Measurements from ENCODE around the gene RBFOX2. TPM values are rescaled to one million over a fixed set of nuclear protein-coding genes. Genes with fewer than 3 reads are reported as not detected.
A peak's percentile ranks its signal among the peaks of the same experiment; 100 is the strongest.

Gene RBFOX2
- total RNA-seq, 1 donor from 2014 or later, result 64.1 TPM

DNA sequence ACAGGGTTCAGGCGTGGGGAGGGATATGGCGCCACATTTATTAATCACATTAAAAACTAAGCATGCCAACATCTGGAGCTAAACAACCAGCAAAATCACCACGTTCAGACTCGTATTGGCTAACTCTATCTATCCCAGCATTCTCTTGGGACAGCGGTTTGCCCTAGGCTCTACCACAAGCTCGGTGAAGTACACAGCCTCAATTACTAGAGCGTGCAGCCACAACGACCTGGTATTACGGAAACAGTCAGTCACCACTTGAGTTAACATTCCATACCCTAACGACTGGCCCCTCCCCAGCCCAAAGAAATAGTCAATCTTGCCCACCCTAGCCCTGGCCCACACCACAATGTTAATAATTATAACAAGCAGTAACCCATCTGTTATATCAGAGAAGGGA is 278.8 kb downstream of the RBFOX2 start:
- intact Hi-C loops (cut with DNase I), result loop anchor here (10.0 kb wide), 1 partner anchor 165 kb away; no protein-coding TSS in a partner anchor
- no peak for ATAC-seq
- H3K36me3 ChIP-seq, result peaks cover 18% of the 10 kb centered on the region

DNA sequence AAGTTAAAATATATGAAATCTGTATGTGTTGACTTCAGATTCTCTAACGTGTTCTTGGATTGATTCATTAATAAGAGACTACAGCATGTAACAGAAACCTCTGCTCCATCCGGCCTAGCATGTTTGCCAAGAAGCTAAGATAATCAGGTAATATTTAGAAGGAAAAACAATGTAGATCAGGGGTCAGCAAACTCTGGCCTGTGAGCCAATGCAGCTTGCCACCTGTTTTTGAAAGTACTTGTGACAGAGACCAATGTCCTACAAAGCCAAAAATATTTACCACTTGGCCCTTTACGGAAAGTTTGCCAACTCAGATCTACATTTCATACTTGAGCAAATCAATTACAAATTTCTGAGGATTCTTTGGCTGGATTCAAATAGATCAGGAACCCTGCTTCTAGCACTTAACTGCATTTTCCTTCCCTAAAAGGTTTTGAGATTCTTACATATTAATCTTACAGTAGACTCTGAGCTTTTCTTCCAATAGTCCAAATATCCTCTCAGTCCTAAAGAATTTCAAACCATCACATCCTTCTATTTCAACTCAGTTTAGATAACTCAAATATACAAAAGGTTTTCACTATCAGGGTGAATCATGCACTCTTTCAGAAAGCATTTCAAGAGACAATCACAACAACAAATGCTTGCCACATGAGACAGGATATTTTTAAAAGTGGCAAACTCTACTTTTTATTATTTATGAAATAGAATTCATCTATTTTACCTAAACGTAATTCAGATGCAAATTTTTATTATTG is 281.5 kb downstream of the RBFOX2 start:
- TF ChIP-seq, protein P1, sequence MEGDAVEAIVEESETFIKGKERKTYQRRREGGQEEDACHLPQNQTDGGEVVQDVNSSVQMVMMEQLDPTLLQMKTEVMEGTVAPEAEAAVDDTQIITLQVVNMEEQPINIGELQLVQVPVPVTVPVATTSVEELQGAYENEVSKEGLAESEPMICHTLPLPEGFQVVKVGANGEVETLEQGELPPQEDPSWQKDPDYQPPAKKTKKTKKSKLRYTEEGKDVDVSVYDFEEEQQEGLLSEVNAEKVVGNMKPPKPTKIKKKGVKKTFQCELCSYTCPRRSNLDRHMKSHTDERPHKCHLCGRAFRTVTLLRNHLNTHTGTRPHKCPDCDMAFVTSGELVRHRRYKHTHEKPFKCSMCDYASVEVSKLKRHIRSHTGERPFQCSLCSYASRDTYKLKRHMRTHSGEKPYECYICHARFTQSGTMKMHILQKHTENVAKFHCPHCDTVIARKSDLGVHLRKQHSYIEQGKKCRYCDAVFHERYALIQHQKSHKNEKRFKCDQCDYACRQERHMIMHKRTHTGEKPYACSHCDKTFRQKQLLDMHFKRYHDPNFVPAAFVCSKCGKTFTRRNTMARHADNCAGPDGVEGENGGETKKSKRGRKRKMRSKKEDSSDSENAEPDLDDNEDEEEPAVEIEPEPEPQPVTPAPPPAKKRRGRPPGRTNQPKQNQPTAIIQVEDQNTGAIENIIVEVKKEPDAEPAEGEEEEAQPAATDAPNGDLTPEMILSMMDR (IDR thresholded peaks at IDR 0.05), result no peak
- intact Hi-C loops (cut with DNase I), result no loop called here
- DNase-seq, result no peak
- H3K9me3 ChIP-seq, result no peaks in the 10 kb centered on the region
- H3K4me3 ChIP-seq, result no peak overlapping the region
- H3K27me3 ChIP-seq, result no peaks in the 10 kb centered on the region
- H3K4me1 ChIP-seq, result peaks cover under 1% of the 10 kb centered on the region
- H3K27ac ChIP-seq, result no peak overlapping the region
- H3K36me3 ChIP-seq, result peaks cover 27% of the 10 kb centered on the region
- no peak for ATAC-seq

More for the DNA sequence above, 278.8 kb downstream of the RBFOX2 start:
- no peaks in the 10 kb centered on the region for H3K9me3 ChIP-seq
- no peak overlapping the region for H3K4me3 ChIP-seq
- TF ChIP-seq, protein P1 (IDR thresholded peaks at IDR 0.05), result no peak
- H3K4me1 ChIP-seq, result peaks cover 8% of the 10 kb centered on the region
- no peak overlapping the region for H3K27ac ChIP-seq
- DNase-seq, result no peak
- no peaks in the 10 kb centered on the region for H3K27me3 ChIP-seq

DNA sequence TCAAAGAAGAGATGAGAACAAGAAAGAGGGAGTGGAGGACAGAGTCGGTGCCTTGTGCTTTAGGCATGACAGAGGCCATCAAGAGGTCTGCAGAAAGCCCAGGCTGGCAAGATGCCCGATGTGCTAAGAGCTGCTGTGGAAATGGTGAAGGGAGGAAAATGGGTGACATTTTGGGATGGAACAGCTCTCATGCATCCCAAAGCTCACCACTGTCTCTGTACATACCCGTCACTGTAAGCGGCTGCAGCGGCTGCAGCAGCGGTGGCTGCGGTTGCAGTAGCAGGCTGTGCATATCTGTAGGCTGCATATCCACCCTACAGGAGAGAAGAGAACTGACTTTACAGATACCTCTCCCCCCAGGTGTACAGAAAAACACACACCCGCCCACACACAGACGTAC is 282.4 kb downstream of the RBFOX2 start:
- peaks cover 27% of the 10 kb centered on the region for H3K36me3 ChIP-seq
- H3K27me3 ChIP-seq, result no peaks in the 10 kb centered on the region
- H3K4me3 ChIP-seq, result no peak overlapping the region
- H3K4me1 ChIP-seq, result no peaks in the 10 kb centered on the region
- no peak for ATAC-seq
- TF ChIP-seq, protein P1 (IDR thresholded peaks at IDR 0.05), result no peak
- no peaks in the 10 kb centered on the region for H3K9me3 ChIP-seq
- H3K27ac ChIP-seq, result no peak overlapping the region
- intact Hi-C loops (cut with DNase I), result no loop called here
- no peak for DNase-seq

DNA sequence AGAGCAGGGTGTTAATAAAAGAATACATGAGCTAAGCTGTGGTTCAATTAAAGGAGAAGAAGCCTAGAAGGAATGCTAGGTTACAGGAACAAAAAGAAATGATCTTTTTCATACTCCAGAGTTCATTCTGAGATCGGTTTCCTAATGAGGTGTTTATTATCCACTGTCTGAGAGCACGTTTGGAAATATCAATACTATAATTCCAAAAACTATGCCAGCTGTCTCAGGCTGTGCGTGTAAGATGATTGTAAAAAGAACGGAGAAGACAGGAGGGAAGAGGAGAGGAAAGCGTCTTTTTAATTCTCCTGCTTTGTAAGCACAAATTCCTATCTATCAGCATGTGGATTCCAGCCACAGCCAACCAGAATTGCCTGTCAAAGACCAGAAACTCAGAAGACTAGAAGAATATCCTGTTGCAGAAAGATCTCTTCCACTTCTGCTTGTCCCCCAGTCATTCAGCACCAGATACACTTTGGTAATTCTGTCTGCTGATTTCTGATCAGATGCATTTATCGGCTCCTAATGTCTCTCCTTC is 285.2 kb downstream of the RBFOX2 start:
- Histone ChIP-seq H3K36me3 (peaks cover 27% of the 10 kb centered on the region), H3K27me3 (no peaks in the 10 kb centered on the region), H3K4me3 (no peak overlapping the region), H3K9me3 (no peaks in the 10 kb centered on the region), H3K27ac (peak overlapping the region; percentile 4), H3K4me1 (no peaks in the 10 kb centered on the region)
- TF ChIP-seq, protein P1 (IDR thresholded peaks at IDR 0.05), result no peak
- no peak for ATAC-seq
- intact Hi-C loops (cut with DNase I), result no loop called here
- no peak for DNase-seq

DNA sequence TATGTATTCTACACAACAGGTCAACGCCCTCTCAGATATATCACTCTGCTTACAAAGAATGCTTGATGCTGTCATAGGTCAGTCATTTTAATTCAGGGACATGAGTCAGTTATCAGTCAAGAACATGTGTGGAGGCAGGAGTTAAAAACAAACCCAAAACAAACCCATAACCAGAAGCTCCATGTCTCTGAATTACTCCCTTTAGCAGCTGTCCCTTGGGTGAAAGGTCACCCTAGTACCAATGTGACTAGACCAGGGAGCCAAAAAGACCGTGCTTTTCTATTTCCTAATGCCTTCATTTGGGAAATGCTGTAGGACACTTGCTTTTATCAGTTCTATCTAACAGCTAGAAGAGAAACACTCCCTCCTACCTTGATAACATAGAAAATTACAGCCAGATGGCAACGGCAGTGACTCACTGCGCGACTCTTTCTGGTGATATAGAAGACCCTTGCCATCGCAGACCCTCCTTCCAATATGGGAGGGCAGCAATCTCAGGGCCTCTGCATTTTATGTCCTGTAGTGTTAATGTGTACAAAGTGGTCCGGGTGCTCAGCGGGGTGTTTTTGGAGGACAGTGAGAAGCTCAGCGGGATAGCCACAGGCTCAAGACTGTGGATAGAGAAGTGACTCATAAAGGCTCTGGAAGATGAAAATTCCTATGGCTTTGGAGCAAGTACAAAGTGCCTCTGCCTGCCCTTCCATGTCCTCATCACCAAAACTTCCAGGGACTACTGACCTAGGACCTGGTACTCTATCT is 286.1 kb downstream of the RBFOX2 start:
- no peak for ATAC-seq
- intact Hi-C loops (cut with DNase I), result no loop called here
- H3K36me3 ChIP-seq, result peaks cover 27% of the 10 kb centered on the region
- TF ChIP-seq, protein P1 (IDR thresholded peaks at IDR 0.05), result no peak
- no peaks in the 10 kb centered on the region for H3K27me3 ChIP-seq
- no peaks in the 10 kb centered on the region for H3K9me3 ChIP-seq
- H3K4me3 ChIP-seq, result no peak overlapping the region
- DNase-seq, result no peak
- no peaks in the 10 kb centered on the region for H3K4me1 ChIP-seq
- peak overlapping the region; percentile 4 for H3K27ac ChIP-seq

Data from upper lobe of right lung (tissue), 1 donor.